H9 (cell line): Measurements from ENCODE around the gene MYMX. TPM values are rescaled to one million over a fixed set of nuclear protein-coding genes. Genes with fewer than 3 reads are reported as not detected.
"Not testable (repeated sequence)": the region's sequence is repeated elsewhere in the genome, so short reads cannot be mapped to it uniquely, and the experiment has no call there.

Source experiments
- DNase-seq: peaks from one replicate; pipeline ENCODE4 v3.0.0-alpha.2; 2017
- H2AFZ ChIP-seq: one replicate; pipeline ENCODE4 v1.6.1; 2013; ENCODE audit warnings: mild to moderate bottlenecking, low read length, control low read depth, moderate library complexity
- H2AK5ac ChIP-seq: 2 replicates; pipeline ENCODE4 v1.6.1; 2013; ENCODE audit warnings: low read length, control low read depth, mixed read lengths; ENCODE audit not compliant: insufficient read length
- H2BK120ac ChIP-seq: one replicate; pipeline ENCODE4 v1.6.1; 2013; ENCODE audit warnings: low read depth, mild to moderate bottlenecking, low read length, control low read depth, inconsistent platforms; ENCODE audit not compliant: poor library complexity, severe bottlenecking
- H2BK12ac ChIP-seq: 2 replicates; pipeline ENCODE4 v1.6.1; 2013; ENCODE audit warnings: low read length, control low read depth, mixed read lengths, low read depth; ENCODE audit not compliant: insufficient read length
- H2BK15ac ChIP-seq: 2 replicates; pipeline ENCODE4 v1.6.1; 2013; ENCODE audit warnings: low read depth, low read length, control low read depth
- H2BK20ac ChIP-seq: one replicate; pipeline ENCODE4 v1.6.1; 2013; ENCODE audit warnings: low read depth, mild to moderate bottlenecking, low read length, control low read depth, inconsistent platforms; ENCODE audit not compliant: poor library complexity, severe bottlenecking
- H2BK5ac ChIP-seq: 2 replicates; pipeline ENCODE4 v1.6.1; 2013; ENCODE audit warnings: low read length, control low read depth, mixed read lengths; ENCODE audit not compliant: insufficient read length
- H3K14ac ChIP-seq: 2 replicates; pipeline ENCODE4 v1.6.1; 2013; ENCODE audit warnings: low read length, control low read depth; ENCODE audit not compliant: insufficient read depth
- H3K18ac ChIP-seq: 2 replicates; pipeline ENCODE4 v1.6.1; 2013; ENCODE audit warnings: low read depth, mild to moderate bottlenecking, mixed read lengths, low read length, control low read depth; ENCODE audit not compliant: insufficient read length
- H3K23ac ChIP-seq: 2 replicates; pipeline ENCODE4 v1.6.1; 2013; ENCODE audit warnings: low read length, control low read depth, mixed read lengths, low read depth; ENCODE audit not compliant: insufficient read length
- H3K23me2 ChIP-seq: 2 replicates; pipeline ENCODE4 v1.6.1; 2013; ENCODE audit warnings: low read depth, mild to moderate bottlenecking, mixed read lengths, low read length, control low read depth; ENCODE audit not compliant: insufficient read length, poor library complexity, severe bottlenecking
- H3K27ac ChIP-seq: 2 replicates; pipeline ENCODE4 v1.5.1; 2013; ENCODE audit warnings: low read length, control low read depth, mixed read lengths, low read depth; ENCODE audit not compliant: insufficient read length
- H3K27me3 ChIP-seq: 2 replicates; pipeline ENCODE4 v1.6.1; 2013; ENCODE audit warnings: low read length, control low read depth, inconsistent platforms; ENCODE audit not compliant: insufficient read depth
- H3K4ac ChIP-seq: 2 replicates; pipeline ENCODE4 v1.6.1; 2013; ENCODE audit warnings: low read depth, mild to moderate bottlenecking, control low read depth, inconsistent platforms, low read length, moderate library complexity
- H3K4me1 ChIP-seq: 2 replicates; pipeline ENCODE4 v1.6.1; 2013; ENCODE audit warnings: low read length, control low read depth, inconsistent platforms; ENCODE audit not compliant: insufficient read depth
- H3K4me2 ChIP-seq: 2 replicates; pipeline ENCODE4 v1.6.1; 2013; ENCODE audit warnings: low read length, control low read depth, mixed read lengths; ENCODE audit not compliant: insufficient read length, insufficient read depth
- H3K56ac ChIP-seq: 2 replicates; pipeline ENCODE4 v1.6.1; 2013; ENCODE audit warnings: low read depth, mild to moderate bottlenecking, mixed read lengths, low read length, control low read depth; ENCODE audit not compliant: insufficient read length
- H3K79me1 ChIP-seq: 2 replicates; pipeline ENCODE4 v1.6.1; 2013; ENCODE audit warnings: low read depth, mild to moderate bottlenecking, moderate library complexity, low read length, control low read depth, inconsistent platforms; ENCODE audit not compliant: insufficient read depth, poor library complexity, severe bottlenecking
- H3K79me2 ChIP-seq: 2 replicates; pipeline ENCODE4 v1.6.1; 2013; ENCODE audit warnings: low read length, control low read depth, inconsistent platforms; ENCODE audit not compliant: insufficient read depth
- H3K9ac ChIP-seq: 2 replicates; pipeline ENCODE4 v1.6.1; 2013; ENCODE audit warnings: low read length, control low read depth, mixed read lengths; ENCODE audit not compliant: insufficient read length; ENCODE audit errors: extremely low read depth
- H3K9me3 ChIP-seq: one replicate; pipeline ENCODE4 v1.6.1; 2013; ENCODE audit warnings: low read depth, low read length, inconsistent platforms; ENCODE audit not compliant: control insufficient read depth
- H3T11ph ChIP-seq: one replicate; pipeline ENCODE4 v1.6.1; 2013; ENCODE audit warnings: mild to moderate bottlenecking, low read length, control low read depth, inconsistent platforms
- H4K20me1 ChIP-seq: one replicate; pipeline ENCODE4 v1.6.1; 2013; ENCODE audit not compliant: control insufficient read depth, insufficient read length, insufficient read depth
- H4K5ac ChIP-seq: 2 replicates; pipeline ENCODE4 v1.6.1; 2013; ENCODE audit warnings: low read depth, mild to moderate bottlenecking, mixed read lengths, low read length, control low read depth; ENCODE audit not compliant: insufficient read length
- H4K8ac ChIP-seq: replicated peaks from 2 replicates; pipeline ENCODE4 v1.6.1; 2013; ENCODE audit warnings: low read length, control low read depth, mixed read lengths, low read depth; ENCODE audit not compliant: insufficient read length
- H4K91ac ChIP-seq: 2 replicates; pipeline ENCODE4 v1.6.1; 2013; ENCODE audit warnings: low read depth, mild to moderate bottlenecking, moderate library complexity, mixed read lengths, low read length, control low read depth; ENCODE audit not compliant: insufficient read length
- H3K27ac Mint-ChIP-seq, 3 experiments: 2 replicates in 2 of 3; 3 replicates in 1 of 3; pipeline ENCODE4 v1.8.0; 2020 to 2021; ENCODE audit warnings: mixed read lengths in 3 of 3, mild to moderate bottlenecking in 1 of 3, moderate library complexity in 1 of 3
- H3K27me3 Mint-ChIP-seq: 2 replicates; pipeline ENCODE4 v1.8.0; 2021; ENCODE audit warnings: low read depth, mild to moderate bottlenecking, moderate library complexity, mixed read lengths
- H3K36me3 Mint-ChIP-seq, 3 experiments: 2 replicates in 2 of 3; 3 replicates in 1 of 3; pipeline ENCODE4 v1.8.0; 2020 to 2021; ENCODE audit warnings: low read depth in 3 of 3, mixed read lengths in 3 of 3; ENCODE audit not compliant: insufficient read depth in 1 of 3
- H3K4me1 Mint-ChIP-seq, 2 experiments: 2 replicates each; pipeline ENCODE4 v1.8.0; 2020; ENCODE audit warnings: mixed read lengths in 2 of 2
- H3K4me3 Mint-ChIP-seq, 2 experiments: 2 replicates in 1 of 2; 3 replicates in 1 of 2; pipeline ENCODE4 v1.8.0; 2020 to 2021; ENCODE audit warnings: mild to moderate bottlenecking in 2 of 2, mixed read lengths in 2 of 2, moderate library complexity in 1 of 2
- H3K9me3 Mint-ChIP-seq, 2 experiments: 2 replicates in 1 of 2; 3 replicates in 1 of 2; pipeline ENCODE4 v1.8.0; 2020; ENCODE audit warnings: mild to moderate bottlenecking in 2 of 2, mixed read lengths in 2 of 2, moderate library complexity in 1 of 2
- CTCF ChIP-seq: fragments of 200-600 bp; sonication (generic); conservative IDR thresholded peaks from 3 replicates; pipeline ENCODE4 v1.8.0; 2021; ENCODE audit warnings: antibody characterized with exemption, mild to moderate bottlenecking
- WGBS: extraction: QIAGEN DNeasy Blood & Tissue Kit; methylation state at CpG from one replicate; pipeline ENCODE4 v1.1.7; 2013; ENCODE audit warnings: missing lambda C conversion rate, low lambda C conversion rate, mixed read lengths; ENCODE audit not compliant: insufficient read length; ENCODE audit errors: extremely low coverage; 5-methylcytosine and 5-hydroxymethylcytosine counted together
- total RNA-seq: library from RNA; stranded (reverse); gene quantifications from 2 replicates; pipeline ENCODE4 v1.2.1, GENCODE V29; 2021

MYMX gene
- total RNA-seq, 1 experiment from 2014 or later: 1.1 TPM

GRCh38 chr6:44180886-44181285, 35.8 kb upstream of the MYMX start:
- H3K4ac ChIP-seq: no peak overlapping the region
- no peak overlapping the region for H3K27ac ChIP-seq
- Mint-ChIP-seq H3K36me3 (no peaks in the 10 kb centered on the region; a peak in 1 of 7 replicates), H3K27me3 (no peaks in the 10 kb centered on the region), H3K9me3 (no peaks in the 10 kb centered on the region), H3K4me3 (no peak overlapping the region), H3K27ac (no peak overlapping the region), H3K4me1 (peaks cover 21 to 27% of the 10 kb centered on the region in 2 experiments)
- no peak overlapping the region for H2BK12ac ChIP-seq
- H3K56ac ChIP-seq: no peak overlapping the region
- no peak overlapping the region for H2BK15ac ChIP-seq
- H2BK120ac ChIP-seq: no peak overlapping the region
- DNase-seq: no peak
- no peak for TF ChIP-seq CTCF
- H3K27me3 ChIP-seq: no peaks in the 10 kb centered on the region
- no peak overlapping the region for H4K5ac ChIP-seq
- no peak overlapping the region for H4K8ac ChIP-seq
- no peak overlapping the region for H3K4me2 ChIP-seq
- H3T11ph ChIP-seq: no peak overlapping the region
- H3K23ac ChIP-seq: no peak overlapping the region
- H3K18ac ChIP-seq: no peak overlapping the region
- H2BK20ac ChIP-seq: no peak overlapping the region
- no peak overlapping the region for H2BK5ac ChIP-seq
- H2AFZ ChIP-seq: no peak overlapping the region
- no peak overlapping the region for H2AK5ac ChIP-seq
- H3K79me1 ChIP-seq: no peaks in the 10 kb centered on the region
- H4K20me1 ChIP-seq: no peaks in the 10 kb centered on the region
- H3K9me3 ChIP-seq: no peaks in the 10 kb centered on the region
- H3K79me2 ChIP-seq: no peaks in the 10 kb centered on the region
- WGBS: no CpG with 5 or more reads among the region's 4 CpGs
- H4K91ac ChIP-seq: no peak overlapping the region
- H3K14ac ChIP-seq: no peak overlapping the region
- no peaks in the 10 kb centered on the region for H3K23me2 ChIP-seq
- H3K9ac ChIP-seq: no peak overlapping the region
- peaks cover 6% of the 10 kb centered on the region; the same call in 1 of the 2 replicates for H3K4me1 ChIP-seq

- not testable (repeated sequence) for H3K27ac ChIP-seq, H3K9me3 ChIP-seq, H4K8ac ChIP-seq, H3K27ac Mint-ChIP-seq, H3K23ac ChIP-seq, H2BK15ac ChIP-seq, H3K27me3 Mint-ChIP-seq, H2AFZ ChIP-seq, H3K14ac ChIP-seq, H2AK5ac ChIP-seq, H2BK120ac ChIP-seq, H3K23me2 ChIP-seq, H3K56ac ChIP-seq, H3K4me3 Mint-ChIP-seq, H4K5ac ChIP-seq, H3K4ac ChIP-seq, H3K79me2 ChIP-seq, H2BK12ac ChIP-seq, H3K4me2 ChIP-seq, H3K79me1 ChIP-seq, H3K18ac ChIP-seq, H2BK5ac ChIP-seq, H2BK20ac ChIP-seq, H3T11ph ChIP-seq, H3K27me3 ChIP-seq, H3K9me3 Mint-ChIP-seq, H4K20me1 ChIP-seq, DNase-seq, H3K9ac ChIP-seq, H3K36me3 Mint-ChIP-seq, H4K91ac ChIP-seq, H3K4me1 ChIP-seq
- H3K4me1 Mint-ChIP-seq: peaks cover 19 to 26% of the 10 kb centered on the region in 2 experiments
Measured at GRCh38 chr6:44181784-44182183, 34.9 kb upstream of the MYMX start.
